K562 (cell line): ENCODE measurements around the gene MRPL48. TPM values are rescaled to one million over a fixed set of nuclear protein-coding genes. Genes with fewer than 3 reads are reported as not detected.

Source experiments
- ETV6 ChIP-seq, 3 experiments: fragments of 150-350 bp in 1 of 3; sonication (generic) in 1 of 3; formaldehyde crosslinking in 1 of 3; IDR thresholded peaks; 2 replicates each; pipeline versions ENCODE4 v1.6.1 to v1.8.0; 2014 to 2022; ENCODE audit warnings: borderline replicate concordance in 2 of 3, low read depth in 2 of 3, antibody characterized with exemption in 1 of 3, low read length in 1 of 3, mild to moderate bottlenecking in 1 of 3, missing genetic modification reagents in 1 of 3
- FOXM1 ChIP-seq, 2 experiments: fragments of 450-650 bp in 1 of 2; sonication (generic) in 1 of 2; formaldehyde crosslinking in 1 of 2; IDR thresholded peaks; 2 replicates each; pipeline versions ENCODE4 v1.6.1 to v1.9.0; 2017 to 2022; ENCODE audit warnings: low read depth in 2 of 2, mild to moderate bottlenecking in 2 of 2, missing genetic modification reagents in 1 of 2, moderate library complexity in 1 of 2
- GTF2F1 ChIP-seq: IDR thresholded peaks from 2 replicates; pipeline ENCODE4 v1.6.1; 2011; ENCODE audit warnings: low read depth, low read length, improper control_type of control experiment
- HDAC8 ChIP-seq: fragments of 450-650 bp; IDR thresholded peaks from 2 replicates; pipeline ENCODE4 v1.6.1; 2016; ENCODE audit warnings: mild to moderate bottlenecking, missing genetic modification characterization, moderate library complexity, missing compliant biosample characterization
- HNRNPLL ChIP-seq: fragments of 200-400 bp; formaldehyde crosslinking; IDR thresholded peaks from 2 replicates; pipeline ENCODE4 v1.6.1; 2017; ENCODE audit warnings: low read length, low read depth, mild to moderate bottlenecking; ENCODE audit not compliant: poor library complexity, severe bottlenecking
- KAT8 ChIP-seq: fragments of 450-650 bp; IDR thresholded peaks from 2 replicates; pipeline ENCODE4 v1.6.1; 2016; ENCODE audit warnings: low read depth, mild to moderate bottlenecking
- MEF2D ChIP-seq: conservative IDR thresholded peaks from 2 replicates; pipeline ENCODE4 v1.6.1; 2016; ENCODE audit warnings: low read depth, missing genetic modification characterization, missing compliant biosample characterization
- MEIS2 ChIP-seq: fragments of 450-650 bp; IDR thresholded peaks from 2 replicates; pipeline ENCODE4 v1.6.1; 2014; ENCODE audit warnings: mild to moderate bottlenecking; ENCODE audit not compliant: partially characterized antibody
- POLR2G ChIP-seq: fragments of 200-400 bp; formaldehyde crosslinking; IDR thresholded peaks from 2 replicates; pipeline ENCODE4 v1.6.1; 2017; ENCODE audit warnings: low read depth, mild to moderate bottlenecking, antibody characterized with exemption, low read length, moderate library complexity
- POLR2H ChIP-seq: IDR thresholded peaks from 2 replicates; pipeline ENCODE4 v1.6.1; 2016; ENCODE audit warnings: missing genetic modification characterization, low read depth, mild to moderate bottlenecking, control low read depth, missing compliant biosample characterization, moderate library complexity
- RNF2 ChIP-seq: sonication (generic); IDR thresholded peaks from 2 replicates; pipeline ENCODE4 v1.6.1; 2016
- SREBF1 ChIP-seq: fragments of 150-350 bp; IDR thresholded peaks from 2 replicates; pipeline ENCODE4 v1.6.1; 2014; ENCODE audit warnings: antibody characterized with exemption, low read depth, low read length, borderline replicate concordance
- TAF9B ChIP-seq: fragments of 450-650 bp; IDR thresholded peaks from 2 replicates; pipeline ENCODE4 v1.6.1; 2018; ENCODE audit warnings: mild to moderate bottlenecking; ENCODE audit not compliant: partially characterized antibody
- XRCC5 ChIP-seq: fragments of 200-400 bp; formaldehyde crosslinking; IDR thresholded peaks from 2 replicates; pipeline ENCODE4 v1.6.1; 2017; ENCODE audit warnings: low read depth, mild to moderate bottlenecking, low read length
- ZKSCAN1 ChIP-seq: fragments of 150-350 bp; IDR thresholded peaks from 2 replicates; pipeline ENCODE4 v1.6.1; 2016; ENCODE audit warnings: low read depth, low read length
- polyA plus RNA-seq, 8 experiments: library from polyadenylated mRNA; depleted of rRNA in 4 of 8; stranded (reverse) in 5 of 8; unstranded in 3 of 8; fragments of >200 nt; fragmentation: Nextera tagmentation in 2 of 8; fragmentation: Illumina TruSeq in 1 of 8; extraction: Ambion mirVana in 2 of 8; extraction: Trizol in 1 of 8; gene quantifications; 2 replicates each; pipeline versions ENCODE4 v1.2.1 to v1.2.3, GENCODE V29; 2011 to 2014; ENCODE audit warnings: inconsistent platforms in 1 of 8, missing spikeins in 1 of 8
- total RNA-seq, 7 experiments: library from RNA; depleted of rRNA in 6 of 7; stranded (reverse); fragments of >200 nt in 6 of 7; fragmentation: Illumina TruSeq in 2 of 7; extraction: Trizol in 2 of 7; gene quantifications; 2 replicates each; pipeline versions ENCODE4 v1.2.1 to v1.2.3, GENCODE V29; 2011 to 2021; ENCODE audit warnings: low replicate concordance in 1 of 7
- TF ChIP-seq, protein P1 (sequence below): fragments of 250-450 bp; sonication (Bioruptor Pico); IDR thresholded peaks from 2 replicates; pipeline ENCODE4 v1.4.0; 2020; ENCODE audit warnings: mild to moderate bottlenecking, moderate library complexity, borderline replicate concordance
- TF ChIP-seq, protein P2 (sequence below): fragments of 200-800 bp; sonication (Bioruptor generic); IDR thresholded peaks from 2 replicates; pipeline ENCODE4 v1.6.1; 2017; ENCODE audit warnings: missing genetic modification characterization, missing compliant biosample characterization
- TF ChIP-seq, protein P3 (sequence below): fragments of 450-650 bp; IDR thresholded peaks from 2 replicates; pipeline ENCODE4 v1.6.1; 2017; ENCODE audit warnings: antibody characterized with exemption, mild to moderate bottlenecking

The MRPL48 gene
- total and polyA plus RNA-seq, 9 of the 15 experiments (the other 6 are each of a cell fraction or from before 2014, with no cell fraction given): 66.0 to 237 (median 104) TPM

DNA sequence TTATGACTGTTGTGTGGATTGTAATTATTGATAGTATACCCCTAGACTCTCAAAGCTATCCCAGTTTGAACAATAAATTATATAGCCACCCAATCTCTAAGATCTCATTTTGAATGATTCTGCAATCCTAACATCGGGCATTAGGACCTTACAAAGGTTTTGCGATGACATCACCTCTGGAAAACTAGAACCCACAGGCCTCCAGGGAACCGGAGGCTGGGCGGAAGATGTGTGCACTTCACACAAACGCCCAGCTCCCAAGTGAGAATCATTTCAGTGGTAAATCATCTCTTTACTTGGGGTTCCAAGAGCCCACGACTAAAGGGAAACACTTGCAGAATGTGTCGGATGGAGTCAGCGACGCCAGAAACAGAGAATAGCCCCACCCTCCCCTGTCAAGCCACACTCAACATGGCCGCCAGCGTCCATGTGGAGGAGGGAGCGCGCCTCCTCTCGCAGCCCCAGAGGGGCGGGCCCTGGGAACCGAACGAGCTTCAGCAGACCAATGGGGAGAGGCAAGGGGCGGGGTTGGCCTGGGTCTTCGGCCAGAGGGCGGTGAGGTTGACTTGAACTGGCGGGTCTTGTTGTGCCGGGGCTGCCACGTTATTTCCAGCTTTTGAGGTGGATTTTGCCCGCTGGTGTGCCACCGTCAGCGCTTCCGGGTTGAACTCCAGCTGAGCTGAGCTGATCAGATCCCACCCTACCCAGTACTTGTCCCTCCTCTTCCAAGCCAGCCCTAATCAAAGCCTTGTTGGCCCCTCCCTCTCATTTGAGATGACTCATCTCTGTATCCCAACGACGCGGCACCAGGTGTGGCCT, 8.4 kb upstream of the MRPL48 start (continued):
- TF ChIP-seq ETV6 (IDR thresholded peaks at IDR 0.05; ENCODE audit: borderline replicate concordance in 1 of 2, low read depth in 2 of 2, low read length in 1 of 2): no peak
- no peak for TF ChIP-seq ETV6 (CRISPR knock-in tag; IDR thresholded peaks at IDR 0.05; ENCODE audit: borderline replicate concordance)
- TF ChIP-seq, protein P1, sequence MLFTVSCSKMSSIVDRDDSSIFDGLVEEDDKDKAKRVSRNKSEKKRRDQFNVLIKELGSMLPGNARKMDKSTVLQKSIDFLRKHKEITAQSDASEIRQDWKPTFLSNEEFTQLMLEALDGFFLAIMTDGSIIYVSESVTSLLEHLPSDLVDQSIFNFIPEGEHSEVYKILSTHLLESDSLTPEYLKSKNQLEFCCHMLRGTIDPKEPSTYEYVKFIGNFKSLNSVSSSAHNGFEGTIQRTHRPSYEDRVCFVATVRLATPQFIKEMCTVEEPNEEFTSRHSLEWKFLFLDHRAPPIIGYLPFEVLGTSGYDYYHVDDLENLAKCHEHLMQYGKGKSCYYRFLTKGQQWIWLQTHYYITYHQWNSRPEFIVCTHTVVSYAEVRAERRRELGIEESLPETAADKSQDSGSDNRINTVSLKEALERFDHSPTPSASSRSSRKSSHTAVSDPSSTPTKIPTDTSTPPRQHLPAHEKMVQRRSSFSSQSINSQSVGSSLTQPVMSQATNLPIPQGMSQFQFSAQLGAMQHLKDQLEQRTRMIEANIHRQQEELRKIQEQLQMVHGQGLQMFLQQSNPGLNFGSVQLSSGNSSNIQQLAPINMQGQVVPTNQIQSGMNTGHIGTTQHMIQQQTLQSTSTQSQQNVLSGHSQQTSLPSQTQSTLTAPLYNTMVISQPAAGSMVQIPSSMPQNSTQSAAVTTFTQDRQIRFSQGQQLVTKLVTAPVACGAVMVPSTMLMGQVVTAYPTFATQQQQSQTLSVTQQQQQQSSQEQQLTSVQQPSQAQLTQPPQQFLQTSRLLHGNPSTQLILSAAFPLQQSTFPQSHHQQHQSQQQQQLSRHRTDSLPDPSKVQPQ (CRISPR knock-in tag): no peak
- no peak for TF ChIP-seq HDAC8 (tag)
- no peak for TF ChIP-seq KAT8
- TF ChIP-seq RNF2: peak; percentile 35; the same call in 1 of the 2 replicates
- peak; percentile 51 for TF ChIP-seq TAF9B
- TF ChIP-seq, protein P2, sequence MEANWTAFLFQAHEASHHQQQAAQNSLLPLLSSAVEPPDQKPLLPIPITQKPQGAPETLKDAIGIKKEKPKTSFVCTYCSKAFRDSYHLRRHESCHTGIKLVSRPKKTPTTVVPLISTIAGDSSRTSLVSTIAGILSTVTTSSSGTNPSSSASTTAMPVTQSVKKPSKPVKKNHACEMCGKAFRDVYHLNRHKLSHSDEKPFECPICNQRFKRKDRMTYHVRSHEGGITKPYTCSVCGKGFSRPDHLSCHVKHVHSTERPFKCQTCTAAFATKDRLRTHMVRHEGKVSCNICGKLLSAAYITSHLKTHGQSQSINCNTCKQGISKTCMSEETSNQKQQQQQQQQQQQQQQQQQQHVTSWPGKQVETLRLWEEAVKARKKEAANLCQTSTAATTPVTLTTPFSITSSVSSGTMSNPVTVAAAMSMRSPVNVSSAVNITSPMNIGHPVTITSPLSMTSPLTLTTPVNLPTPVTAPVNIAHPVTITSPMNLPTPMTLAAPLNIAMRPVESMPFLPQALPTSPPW (CRISPR knock-in tag): peak; percentile 87
- TF ChIP-seq XRCC5: no peak
- TF ChIP-seq MEF2D: 0 out of 2 replicates have a peak, but pooled peaks have one; percentile 0
- 0 out of 2 replicates have a peak, but pooled peaks have one; percentile 40 for TF ChIP-seq ZKSCAN1
- peak; percentile 92 for TF ChIP-seq POLR2G
- TF ChIP-seq POLR2H (tag): peak; percentile 78
- TF ChIP-seq GTF2F1: no peak
- TF ChIP-seq HNRNPLL: no peak
- peak; percentile 25 for TF ChIP-seq MEIS2
- TF ChIP-seq, protein P3, sequence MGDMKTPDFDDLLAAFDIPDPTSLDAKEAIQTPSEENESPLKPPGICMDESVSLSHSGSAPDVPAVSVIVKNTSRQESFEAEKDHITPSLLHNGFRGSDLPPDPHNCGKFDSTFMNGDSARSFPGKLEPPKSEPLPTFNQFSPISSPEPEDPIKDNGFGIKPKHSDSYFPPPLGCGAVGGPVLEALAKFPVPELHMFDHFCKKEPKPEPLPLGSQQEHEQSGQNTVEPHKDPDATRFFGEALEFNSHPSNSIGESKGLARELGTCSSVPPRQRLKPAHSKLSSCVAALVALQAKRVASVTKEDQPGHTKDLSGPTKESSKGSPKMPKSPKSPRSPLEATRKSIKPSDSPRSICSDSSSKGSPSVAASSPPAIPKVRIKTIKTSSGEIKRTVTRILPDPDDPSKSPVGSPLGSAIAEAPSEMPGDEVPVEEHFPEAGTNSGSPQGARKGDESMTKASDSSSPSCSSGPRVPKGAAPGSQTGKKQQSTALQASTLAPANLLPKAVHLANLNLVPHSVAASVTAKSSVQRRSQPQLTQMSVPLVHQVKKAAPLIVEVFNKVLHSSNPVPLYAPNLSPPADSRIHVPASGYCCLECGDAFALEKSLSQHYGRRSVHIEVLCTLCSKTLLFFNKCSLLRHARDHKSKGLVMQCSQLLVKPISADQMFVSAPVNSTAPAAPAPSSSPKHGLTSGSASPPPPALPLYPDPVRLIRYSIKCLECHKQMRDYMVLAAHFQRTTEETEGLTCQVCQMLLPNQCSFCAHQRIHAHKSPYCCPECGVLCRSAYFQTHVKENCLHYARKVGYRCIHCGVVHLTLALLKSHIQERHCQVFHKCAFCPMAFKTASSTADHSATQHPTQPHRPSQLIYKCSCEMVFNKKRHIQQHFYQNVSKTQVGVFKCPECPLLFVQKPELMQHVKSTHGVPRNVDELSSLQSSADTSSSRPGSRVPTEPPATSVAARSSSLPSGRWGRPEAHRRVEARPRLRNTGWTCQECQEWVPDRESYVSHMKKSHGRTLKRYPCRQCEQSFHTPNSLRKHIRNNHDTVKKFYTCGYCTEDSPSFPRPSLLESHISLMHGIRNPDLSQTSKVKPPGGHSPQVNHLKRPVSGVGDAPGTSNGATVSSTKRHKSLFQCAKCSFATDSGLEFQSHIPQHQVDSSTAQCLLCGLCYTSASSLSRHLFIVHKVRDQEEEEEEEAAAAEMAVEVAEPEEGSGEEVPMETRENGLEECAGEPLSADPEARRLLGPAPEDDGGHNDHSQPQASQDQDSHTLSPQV: peak; percentile 8
- TF ChIP-seq SREBF1: peak; percentile 87
- TF ChIP-seq FOXM1 (IDR thresholded peaks at IDR 0.05; ENCODE audit: low read depth): peak; percentile 57
- no peak for TF ChIP-seq FOXM1 (CRISPR knock-in tag; IDR thresholded peaks at IDR 0.05; ENCODE audit: low read depth)
